SHP77 treated with DMSO at 0.1 percent for 48 hours (cell line): ENCODE results near the gene MST1R.

Experiments
- DNase-seq: peaks from one replicate; lab custom pipeline; 2025; lab: John Stamatoyannopoulos, UW

Gene MST1R

DNA sequence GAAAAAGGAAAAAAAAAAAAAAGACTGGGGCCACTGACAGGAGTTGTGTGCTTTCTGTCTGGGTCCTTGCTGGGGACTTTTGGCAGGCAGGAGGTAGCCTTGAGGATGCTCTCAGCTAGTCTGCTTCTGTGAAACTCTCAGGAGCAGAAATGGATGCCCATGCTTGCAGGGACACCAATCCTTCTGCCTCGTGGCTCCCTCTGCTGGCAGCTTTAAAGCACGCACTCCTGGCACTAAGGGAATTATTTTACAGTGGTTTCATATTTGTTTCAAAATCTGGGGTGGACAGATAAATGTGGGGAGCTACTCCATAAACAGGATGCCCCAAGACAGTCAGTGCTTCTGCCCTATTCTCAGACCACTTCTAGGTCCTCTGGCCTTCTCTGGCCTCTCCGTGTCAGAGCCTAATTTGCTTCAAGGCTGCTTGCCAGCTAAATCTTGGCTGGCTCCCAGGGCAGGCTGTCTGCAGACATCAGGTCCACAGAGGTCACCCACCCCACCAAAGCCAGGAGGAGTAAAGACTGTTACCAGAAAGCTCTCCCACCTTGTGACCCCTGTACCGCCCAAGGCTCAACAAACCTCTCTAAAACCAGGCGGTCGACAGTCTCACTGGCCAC lies 64.4 kb downstream of the MST1R start:
- DNase-seq = peak; percentile 22
